ENCODE measurements around the gene KDM4B. TPM values are rescaled to one million over a fixed set of nuclear protein-coding genes. Genes with fewer than 3 reads are reported as not detected.
A peak's percentile ranks its signal among the peaks of the same experiment; 100 is the strongest.

The KDM4B gene
- total and polyA plus RNA-seq, 2 of the 8 experiments (the other 6 are each of a cell fraction or from before 2014, with no cell fraction given): 12.0 to 31.9 TPM

DNA sequence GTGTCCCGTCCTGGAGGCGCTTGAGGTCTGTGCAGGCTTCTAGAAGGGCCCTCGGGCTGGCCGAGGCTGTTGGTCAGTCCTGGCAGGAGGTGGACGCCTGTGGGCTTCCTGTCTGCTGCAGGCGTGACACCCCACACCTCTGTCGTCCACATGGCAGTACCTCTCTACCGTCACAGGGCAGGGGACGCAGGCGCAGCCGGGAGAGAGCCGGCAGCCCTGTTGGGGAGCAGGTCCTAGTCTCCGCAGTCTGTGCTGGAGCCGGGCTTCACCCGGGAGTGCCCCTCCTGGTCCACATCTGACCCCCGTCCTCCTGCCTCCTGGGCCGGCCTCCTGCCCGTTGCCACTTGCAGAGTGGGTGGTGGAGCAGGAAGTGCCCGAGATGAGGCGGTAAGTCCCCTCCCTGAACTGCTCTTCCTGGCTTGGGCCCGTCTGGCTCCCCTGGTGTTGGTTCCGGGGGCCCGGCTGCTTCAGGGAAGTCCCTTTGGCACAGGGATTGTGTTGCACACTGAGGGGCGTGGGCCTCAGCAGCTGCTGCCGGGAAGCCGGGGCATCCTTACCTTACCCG is 106.0 kb downstream of the KDM4B start:
- H3K4me1 ChIP-seq (replicated peaks in 1 of 4; ENCODE audit: control insufficient read depth in 3 of 4, insufficient read depth in 4 of 4, low read length in 3 of 4): peaks cover 7 to 19% (median 13%) of the 10 kb centered on the region in 4 experiments; a peak in 6 of 7 replicates
- peaks cover 2 to 9% of the 10 kb centered on the region in 2 experiments for H4K20me1 ChIP-seq (replicated peaks in 1 of 2; ENCODE audit: control insufficient read depth in 1 of 2, insufficient read depth in 2 of 2, low read length in 2 of 2)
- no peak for FAIRE-seq
- H4K8ac ChIP-seq (ENCODE audit: extremely low read depth, insufficient read depth, low read length): peak overlapping the region; percentile 64; the same call in 1 of the 2 replicates
- no peak overlapping the region for H2BK5ac ChIP-seq (ENCODE audit: low read depth, low read length)
- no peaks in the 10 kb centered on the region for H3K79me1 ChIP-seq (ENCODE audit: low read depth, low read length)
- no peaks in the 10 kb centered on the region for H3K27me3 ChIP-seq (replicated peaks in 1 of 4; ENCODE audit: control insufficient read depth in 3 of 4, extremely low read depth in 1 of 4, insufficient read depth in 3 of 4, low read length in 3 of 4)
- POLR2A ChIA-PET (ENCODE audit: partially characterized antibody): interaction anchor here (0.7 kb wide), 1 partner anchor 9 kb away, joined by 5 read pairs; no protein-coding TSS in a partner anchor
- no peaks in the 10 kb centered on the region for H3K79me2 ChIP-seq (ENCODE audit: control insufficient read depth in 1 of 2, insufficient read depth in 2 of 2, low read length in 2 of 2)
- H2AK5ac ChIP-seq (ENCODE audit: low read depth, low read length): no peak overlapping the region
- peak overlapping the region; percentile 51; the same call in 1 of the 2 replicates for H3K27ac ChIP-seq (ENCODE audit: low read depth, low read length)
- WGBS, 2 experiments (ENCODE audit: extremely low coverage in 1 of 2, insufficient coverage in 1 of 2, insufficient read length in 1 of 2, insufficient replicate concordance in 2 of 2, low coverage in 1 of 2, low lambda C conversion rate in 2 of 2, missing lambda C conversion rate in 1 of 2): 89% methylated on average over 26 of the region's 27 CpGs; no CpG with 5 or more reads in 1 of the 2 experiments
- H2BK15ac ChIP-seq (ENCODE audit: low read length): no peak overlapping the region
- H3K36me3 ChIP-seq (ENCODE audit: control insufficient read depth in 2 of 4, insufficient read depth in 4 of 4, low read length in 3 of 4): peaks cover 2 to 5% (median 3%) of the 10 kb centered on the region in 4 experiments; a peak in 5 of 8 replicates
- H2BK120ac ChIP-seq (replicated peaks; ENCODE audit: low read depth, low read length): no peak overlapping the region
- TF ChIP-seq TBP (IDR thresholded peaks at IDR 0.05; ENCODE audit: low read depth, low read length): no peak
- no peak for TF ChIP-seq TEAD4 (IDR thresholded peaks at IDR 0.05; ENCODE audit: low read depth, low read length)
- TF ChIP-seq POLR2A (IDR thresholded peaks at IDR 0.05; ENCODE audit: control extremely low read depth in 1 of 2, low read depth in 2 of 2, low read length in 2 of 2): no peak
- no peak for TF ChIP-seq PHF8 (conservative IDR thresholded peaks at IDR 0.05; ENCODE audit: low read depth, low read length)
- H2AFZ ChIP-seq (ENCODE audit: low read length): no peak overlapping the region
- H3K14ac ChIP-seq (ENCODE audit: insufficient read length): no peak overlapping the region
- no peak overlapping the region for H2BK12ac ChIP-seq (ENCODE audit: low read depth, low read length)
- H3K56ac ChIP-seq (replicated peaks; ENCODE audit: insufficient read length, low read depth, low read length): no peak overlapping the region
- no peak overlapping the region for H3K4me2 ChIP-seq (ENCODE audit: insufficient read depth in 1 of 2, low read depth in 2 of 2, low read length in 2 of 2)
- H2BK20ac ChIP-seq (ENCODE audit: low read length): no peak overlapping the region
- H3K23ac ChIP-seq (ENCODE audit: insufficient read length): no peak overlapping the region
- 0 out of 7 replicates have a peak overlapping the region, but pooled peaks of 1 of the 4 experiments have one; percentile 15 for H3K9ac ChIP-seq (replicated peaks in 1 of 4; ENCODE audit: extremely low read depth in 1 of 4, low read depth in 3 of 4, low read length in 3 of 4)
- no peaks in the 10 kb centered on the region for H3K23me2 ChIP-seq (ENCODE audit: low read depth, low read length)
- no peak overlapping the region for H3K18ac ChIP-seq (ENCODE audit: extremely low read depth, low read length)
- H4K5ac ChIP-seq (ENCODE audit: insufficient read length, low read depth, low read length): peak overlapping the region; percentile 4
- H4K91ac ChIP-seq (replicated peaks; ENCODE audit: insufficient read length, low read length): peak overlapping the region; percentile 10
- DNase-seq (ENCODE audit: low read depth in 1 of 2, low spot score in 2 of 2): no peak
- H3K9me3 ChIP-seq (ENCODE audit: insufficient read depth in 2 of 2, low read depth in 1 of 2, low read length in 1 of 2): no peaks in the 10 kb centered on the region
- no peak overlapping the region for H3K4ac ChIP-seq (replicated peaks; ENCODE audit: insufficient read length, low read depth, low read length)
- no peak overlapping the region for H3K4me3 ChIP-seq (ENCODE audit: extremely low read depth in 1 of 4, insufficient read depth in 2 of 4, low read depth in 3 of 4, low read length in 4 of 4)
- CTCF ChIA-PET (ENCODE audit: partially characterized antibody): interaction anchor here (0.6 to 7.2 kb wide), 14 partner anchors 11 to 152 kb away, joined by 3 to 62 read pairs (median 4); no protein-coding TSS in a partner anchor
